IPS-20b (cell line): Measurements from ENCODE around the gene RMND5B.

Experiments
- H3K27ac ChIP-seq: one replicate; pipeline ENCODE4 v1.5.1; 2013; ENCODE audit warnings: low read length
- H3K27me3 ChIP-seq: 2 replicates; pipeline ENCODE4 v1.6.1; 2013; ENCODE audit warnings: mild to moderate bottlenecking, low read length, inconsistent platforms; ENCODE audit not compliant: insufficient read depth
- H3K36me3 ChIP-seq: 2 replicates; pipeline ENCODE4 v1.6.1; 2013; ENCODE audit warnings: low read depth, mild to moderate bottlenecking, inconsistent platforms, low read length, moderate library complexity; ENCODE audit not compliant: insufficient read depth
- H3K4me1 ChIP-seq: 2 replicates; pipeline ENCODE4 v1.6.1; 2013; ENCODE audit warnings: mild to moderate bottlenecking, control low read depth, inconsistent platforms, low read length, moderate library complexity; ENCODE audit not compliant: insufficient read depth
- H3K4me3 ChIP-seq: 2 replicates; pipeline ENCODE4 v1.5.1; 2013; ENCODE audit warnings: mild to moderate bottlenecking, low read length, inconsistent platforms
- H3K9ac ChIP-seq: 2 replicates; pipeline ENCODE4 v1.6.1; 2013; ENCODE audit warnings: low read depth, mild to moderate bottlenecking, inconsistent platforms, low read length, moderate library complexity
- H3K9me3 ChIP-seq: 2 replicates; pipeline ENCODE4 v1.6.1; 2013; ENCODE audit warnings: mild to moderate bottlenecking, low read depth, low read length, inconsistent platforms; ENCODE audit not compliant: insufficient read depth

The RMND5B gene

DNA sequence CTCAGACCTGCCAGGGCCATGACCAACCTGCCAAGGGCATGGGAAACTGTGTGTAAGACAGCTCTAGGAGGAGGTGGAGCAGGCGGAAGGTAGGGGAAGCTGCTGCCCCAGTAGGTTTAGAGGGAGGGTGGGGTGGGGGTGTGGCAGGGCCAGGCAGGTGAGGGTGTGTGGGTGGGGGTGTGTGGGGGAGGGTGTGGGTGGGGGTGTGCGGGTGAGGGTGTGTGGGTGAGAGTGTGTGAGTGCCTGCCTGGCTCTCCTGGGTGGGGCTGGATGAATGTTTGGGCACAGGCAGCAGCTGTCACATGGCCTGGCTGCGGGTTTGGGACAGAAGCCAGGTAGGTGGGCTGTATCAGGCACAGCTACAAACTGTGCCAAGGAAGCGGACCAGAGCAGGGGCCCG lies 26.3 kb upstream of the RMND5B start:
- no peaks in the 10 kb centered on the region for H3K36me3 ChIP-seq
- H3K4me3 ChIP-seq = no peak overlapping the region
- no peaks in the 10 kb centered on the region for H3K27me3 ChIP-seq
- H3K27ac ChIP-seq = no peak overlapping the region
- H3K9me3 ChIP-seq = no peaks in the 10 kb centered on the region
- H3K4me1 ChIP-seq = no peaks in the 10 kb centered on the region
- H3K9ac ChIP-seq = no peak overlapping the region

DNA sequence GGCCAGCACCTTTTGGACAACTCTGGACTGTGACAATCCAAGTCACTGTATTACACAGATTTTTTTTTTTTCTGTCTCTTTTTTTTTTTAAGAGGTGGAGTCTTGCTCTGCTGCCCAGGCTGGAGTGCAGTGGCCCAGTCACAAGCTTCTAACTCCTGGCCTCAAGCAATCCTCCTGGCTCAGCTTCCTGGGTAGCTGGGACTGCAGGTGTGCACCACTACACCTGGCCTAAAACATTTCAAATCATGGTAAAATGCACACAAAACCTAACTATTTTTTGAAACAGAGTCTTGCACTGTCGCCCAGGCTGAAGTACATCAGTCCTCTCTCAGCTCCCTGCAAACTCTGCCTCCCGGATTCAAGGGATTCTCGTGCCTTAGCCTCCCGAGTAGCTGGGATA lies 24.7 kb upstream of the RMND5B start:
- Histone ChIP-seq H3K4me3 (no peak overlapping the region), H3K27ac (no peak overlapping the region), H3K36me3 (no peaks in the 10 kb centered on the region), H3K9ac (no peak overlapping the region), H3K9me3 (no peaks in the 10 kb centered on the region), H3K4me1 (no peaks in the 10 kb centered on the region), H3K27me3 (no peaks in the 10 kb centered on the region)

- no peak overlapping the region for H3K27ac ChIP-seq
- H3K27me3 ChIP-seq = no peaks in the 10 kb centered on the region
- H3K9me3 ChIP-seq = no peaks in the 10 kb centered on the region
- no peak overlapping the region for H3K4me3 ChIP-seq
- H3K9ac ChIP-seq = no peak overlapping the region
- no peaks in the 10 kb centered on the region for H3K4me1 ChIP-seq
- H3K36me3 ChIP-seq = no peaks in the 10 kb centered on the region
These were observed 24.1 kb upstream of the RMND5B start for GRCh38 chr5:178106556-178107239.

GRCh38 chr5:178107756-178108310 lies 23.0 kb upstream of the RMND5B start:
- no peaks in the 10 kb centered on the region; the same call in 1 of the 2 replicates for H3K9me3 ChIP-seq
- H3K4me3 ChIP-seq = no peak overlapping the region
- H3K27ac ChIP-seq = no peak overlapping the region
- no peak overlapping the region for H3K9ac ChIP-seq
- H3K36me3 ChIP-seq = no peaks in the 10 kb centered on the region
- H3K4me1 ChIP-seq = no peaks in the 10 kb centered on the region
- peaks cover 5% of the 10 kb centered on the region; the same call in 1 of the 2 replicates for H3K27me3 ChIP-seq

DNA sequence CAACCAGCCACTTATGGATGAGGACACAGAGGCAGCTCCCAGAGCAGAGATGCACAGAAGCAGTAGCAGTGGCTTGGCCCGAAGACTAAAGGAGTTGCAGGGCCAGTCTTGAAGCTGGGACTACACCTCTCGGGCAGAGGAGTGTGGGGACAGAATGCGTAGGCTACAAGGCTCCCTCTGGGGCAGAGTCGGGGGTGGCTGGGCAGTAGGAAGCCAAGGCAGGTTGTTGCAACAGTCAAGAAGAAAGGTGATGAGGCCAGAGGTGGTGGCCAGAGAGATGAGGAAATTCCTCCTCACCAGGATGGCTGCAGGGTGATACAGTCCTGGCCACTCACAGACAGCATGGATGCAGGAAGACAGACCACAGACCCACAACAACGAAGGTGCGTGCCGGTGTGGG lies 22.4 kb upstream of the RMND5B start:
- no peak overlapping the region for H3K27ac ChIP-seq
- no peaks in the 10 kb centered on the region; the same call in 1 of the 2 replicates for H3K9me3 ChIP-seq
- no peak overlapping the region for H3K4me3 ChIP-seq
- H3K36me3 ChIP-seq = no peaks in the 10 kb centered on the region
- H3K27me3 ChIP-seq = peaks cover 5% of the 10 kb centered on the region; the same call in 1 of the 2 replicates
- no peak overlapping the region for H3K9ac ChIP-seq
- no peaks in the 10 kb centered on the region for H3K4me1 ChIP-seq

GRCh38 chr5:178108966-178109365 lies 21.8 kb upstream of the RMND5B start:
- Histone ChIP-seq H3K36me3 (no peaks in the 10 kb centered on the region), H3K27ac (no peak overlapping the region), H3K27me3 (peaks cover 5% of the 10 kb centered on the region; the same call in 1 of the 2 replicates), H3K9ac (no peak overlapping the region), H3K9me3 (no peaks in the 10 kb centered on the region; the same call in 1 of the 2 replicates), H3K4me3 (no peak overlapping the region), H3K4me1 (no peaks in the 10 kb centered on the region)

- Histone ChIP-seq H3K9me3 (no peaks in the 10 kb centered on the region; the same call in 1 of the 2 replicates), H3K9ac (no peak overlapping the region), H3K27ac (no peak overlapping the region), H3K27me3 (peaks cover 5% of the 10 kb centered on the region; the same call in 1 of the 2 replicates), H3K4me3 (no peak overlapping the region), H3K36me3 (no peaks in the 10 kb centered on the region), H3K4me1 (peaks cover 4% of the 10 kb centered on the region; the same call in 1 of the 2 replicates)
These were observed 20.3 kb upstream of the RMND5B start for GRCh38 chr5:178110511-178110910.

- Histone ChIP-seq H3K27me3 (peaks cover 5% of the 10 kb centered on the region; the same call in 1 of the 2 replicates), H3K36me3 (no peaks in the 10 kb centered on the region), H3K27ac (no peak overlapping the region), H3K4me3 (no peak overlapping the region), H3K9me3 (no peaks in the 10 kb centered on the region; the same call in 1 of the 2 replicates), H3K9ac (no peak overlapping the region), H3K4me1 (peaks cover 17% of the 10 kb centered on the region)
These were observed 18.9 kb upstream of the RMND5B start for GRCh38 chr5:178111925-178112324.

DNA sequence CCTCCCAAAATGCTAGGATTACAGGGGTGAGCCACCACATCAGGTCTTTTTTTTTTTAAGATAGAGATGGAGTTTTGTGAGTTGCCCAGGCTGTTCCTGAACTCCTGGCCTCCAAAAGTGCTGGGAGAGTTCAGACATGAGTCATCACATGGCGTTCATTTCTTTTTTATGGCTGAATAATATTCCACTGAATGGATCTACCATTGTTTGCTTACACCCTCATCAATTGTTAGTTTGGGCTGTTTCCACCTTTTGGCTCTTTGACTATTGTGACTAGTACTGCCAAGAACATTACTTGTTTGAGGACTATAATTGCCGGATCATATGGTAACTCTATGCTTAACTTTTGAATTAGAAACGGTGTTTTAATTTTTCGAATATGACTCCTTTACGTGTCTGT lies 18.3 kb upstream of the RMND5B start:
- Histone ChIP-seq H3K9ac (peak overlapping the region; percentile 58; the same call in 1 of the 2 replicates), H3K9me3 (no peaks in the 10 kb centered on the region; the same call in 1 of the 2 replicates), H3K4me3 (peak overlapping the region; percentile 76), H3K27ac (no peak overlapping the region), H3K4me1 (peaks cover 23% of the 10 kb centered on the region), H3K36me3 (no peaks in the 10 kb centered on the region; the same call in 1 of the 2 replicates), H3K27me3 (peaks cover 5% of the 10 kb centered on the region; the same call in 1 of the 2 replicates)

DNA sequence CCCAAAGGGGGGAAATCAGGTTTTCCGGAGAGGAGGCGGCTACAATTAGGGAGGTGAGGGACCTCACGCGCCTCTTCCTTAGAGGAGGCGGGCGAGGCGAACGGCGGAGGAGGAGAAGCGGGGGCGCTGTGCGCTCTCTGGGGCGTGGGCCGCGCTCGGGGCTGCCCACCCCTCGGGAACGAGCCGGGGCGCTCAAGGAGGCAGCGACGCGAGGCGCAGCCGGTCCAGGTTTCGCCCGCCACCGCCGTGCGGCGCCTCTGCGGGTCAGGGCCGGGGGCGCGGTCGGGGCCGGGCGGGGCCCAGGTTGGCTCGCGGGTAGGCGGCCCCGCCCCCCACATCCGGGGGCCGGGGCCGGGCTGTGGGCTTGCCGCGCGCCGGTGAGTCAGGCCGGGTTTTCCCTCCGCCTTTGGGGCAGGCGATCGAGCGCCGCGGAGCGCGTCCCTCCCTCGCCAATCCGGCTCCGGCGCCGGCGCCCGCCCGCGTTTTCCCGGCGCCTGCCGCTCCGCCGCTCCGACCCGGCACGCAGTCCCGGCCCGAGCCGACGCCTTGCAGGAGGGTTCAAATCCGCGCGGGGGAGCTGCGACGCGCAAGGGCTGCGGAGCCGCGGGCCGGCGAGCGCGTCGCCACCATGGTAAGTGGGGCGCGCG lies 17.6 kb upstream of the RMND5B start, which contains the start of gene N4BP3:
TSS of gene N4BP3 (plus strand) at position 392 of the 647 bp plus-strand sequence. CDS start 6,052 bp downstream, outside the sequence.
- Histone ChIP-seq H3K27me3 (peaks cover 5% of the 10 kb centered on the region; the same call in 1 of the 2 replicates), H3K9me3 (no peaks in the 10 kb centered on the region; the same call in 1 of the 2 replicates), H3K9ac (peak within 1 kb of the TSS; percentile 85; the same call in 1 of the 2 replicates), H3K27ac (peak within 1 kb of the TSS; percentile 57), H3K4me3 (peak within 1 kb of the TSS; percentile 76), H3K36me3 (no peaks in the 10 kb centered on the region; the same call in 1 of the 2 replicates), H3K4me1 (peaks cover 28% of the 10 kb centered on the region)

GRCh38 chr5:178113841-178114324 lies 16.9 kb upstream of the RMND5B start:
- peaks cover 5% of the 10 kb centered on the region; the same call in 1 of the 2 replicates for H3K27me3 ChIP-seq
- no peaks in the 10 kb centered on the region; the same call in 1 of the 2 replicates for H3K36me3 ChIP-seq
- no peaks in the 10 kb centered on the region; the same call in 1 of the 2 replicates for H3K9me3 ChIP-seq
- H3K9ac ChIP-seq = peak overlapping the region; percentile 85; the same call in 1 of the 2 replicates
- H3K4me3 ChIP-seq = peak overlapping the region; percentile 76
- H3K27ac ChIP-seq = peak overlapping the region; percentile 57
- H3K4me1 ChIP-seq = peaks cover 30% of the 10 kb centered on the region
